MCF 10A (cell line): ENCODE measurements around the gene TC2N. TPM values are rescaled to one million over a fixed set of nuclear protein-coding genes. Genes with fewer than 3 reads are reported as not detected.
"Not testable (repeated sequence)": the region's sequence is repeated elsewhere in the genome, so short reads cannot be mapped to it uniquely, and the experiment has no call there.

Experiments
- BruUV-seq: library from RNA; stranded (reverse); fragments of 400-500 nt; replicated peaks from 2 replicates; lab custom pipeline; 2021; lab: Mats Ljungman, UMichigan
- CTCF ChIA-PET: fragments of 300-600 bp; sonication (Branson Sonifier 250); formaldehyde crosslinking; extraction: SDS; loops from one replicate; lab custom pipeline; 2021; ENCODE audit warnings: antibody characterized with exemption, inconsistent platforms; lab: Yijun Ruan, JAX
- POLR2A ChIA-PET: fragments of 300-600, 350-650 bp; sonication (Branson Sonifier 250); formaldehyde crosslinking; extraction: SDS; loops from one replicate; lab custom pipeline; 2020; ENCODE audit warnings: antibody characterized with exemption, inconsistent platforms; lab: Yijun Ruan, JAX
- DNase-seq: peaks from one replicate; pipeline ENCODE4 v3.0.0-alpha.2; 2018; ENCODE audit not compliant: unreplicated experiment
- H3K27ac Mint-ChIP-seq: one replicate; pipeline ENCODE4 v1.8.0; 2022; ENCODE audit warnings: mild to moderate bottlenecking, low read depth, mixed read lengths; ENCODE audit not compliant: unreplicated experiment
- H3K27me3 Mint-ChIP-seq: one replicate; pipeline ENCODE4 v1.8.0; 2022; ENCODE audit warnings: mixed read lengths; ENCODE audit not compliant: insufficient read depth, unreplicated experiment
- H3K36me3 Mint-ChIP-seq: one replicate; pipeline ENCODE4 v1.8.0; 2022; ENCODE audit warnings: mild to moderate bottlenecking, moderate library complexity, mixed read lengths; ENCODE audit not compliant: insufficient read depth, unreplicated experiment
- H3K4me1 Mint-ChIP-seq: one replicate; pipeline ENCODE4 v1.8.0; 2022; ENCODE audit warnings: mixed read lengths; ENCODE audit not compliant: insufficient read depth, unreplicated experiment
- H3K4me3 Mint-ChIP-seq: one replicate; pipeline ENCODE4 v1.8.0; 2022; ENCODE audit warnings: mild to moderate bottlenecking, moderate library complexity, mixed read lengths; ENCODE audit not compliant: unreplicated experiment
- H3K9me3 Mint-ChIP-seq: one replicate; pipeline ENCODE4 v1.8.0; 2022; ENCODE audit warnings: mixed read lengths; ENCODE audit not compliant: unreplicated experiment
- intact Hi-C: fragments of 100-400 bp; cut with micrococcal nuclease; formaldehyde crosslinking; loops from 2 replicates; pipeline ENCODE4 v1.14.1; 2022
- total RNA-seq: library from RNA; stranded (reverse); gene quantifications from 2 replicates; pipeline ENCODE4 v1.2.3, GENCODE V29; 2022
- TF ChIP-seq, protein P1 (sequence below): fragments of 200-600 bp; IDR thresholded peaks from one replicate; pipeline ENCODE4 v1.8.0; 2022; ENCODE audit warnings: antibody characterized with exemption, mild to moderate bottlenecking; ENCODE audit not compliant: unreplicated experiment

TC2N gene
- total RNA-seq, 1 experiment from 2014 or later = 11.8 TPM

DNA sequence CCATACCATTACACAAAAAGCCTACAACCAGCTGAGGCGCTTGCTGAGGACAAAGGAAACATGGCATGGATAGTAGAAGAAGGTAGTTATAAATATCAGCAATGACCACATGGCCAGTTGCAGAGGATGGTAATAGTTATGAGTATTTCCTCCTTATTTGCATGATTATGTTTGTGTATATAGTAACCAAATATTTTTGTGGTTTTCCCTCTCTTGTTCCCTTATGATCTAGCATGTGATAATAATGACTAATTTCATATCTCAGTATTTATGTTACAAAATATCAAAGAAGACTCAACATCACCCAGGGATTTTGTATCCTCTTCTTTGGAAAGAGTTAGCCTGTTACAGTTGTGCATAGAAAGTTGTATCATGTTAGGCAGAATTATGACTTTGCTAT is 122.0 kb downstream of the TC2N start:
- no peak overlapping the region for H3K27ac Mint-ChIP-seq
- H3K4me3 Mint-ChIP-seq = no peak overlapping the region
- H3K9me3 Mint-ChIP-seq = no peaks in the 10 kb centered on the region
- ChIA-PET POLR2A (interaction anchor here (1.1 to 1.2 kb wide), 2 partner anchors 10 kb away, joined by 3 to 4 read pairs; no protein-coding TSS in a partner anchor), CTCF (no interaction called here)
- no peaks in the 10 kb centered on the region for H3K27me3 Mint-ChIP-seq
- no TSS peak for BruUV-seq
- TF ChIP-seq, protein P1, sequence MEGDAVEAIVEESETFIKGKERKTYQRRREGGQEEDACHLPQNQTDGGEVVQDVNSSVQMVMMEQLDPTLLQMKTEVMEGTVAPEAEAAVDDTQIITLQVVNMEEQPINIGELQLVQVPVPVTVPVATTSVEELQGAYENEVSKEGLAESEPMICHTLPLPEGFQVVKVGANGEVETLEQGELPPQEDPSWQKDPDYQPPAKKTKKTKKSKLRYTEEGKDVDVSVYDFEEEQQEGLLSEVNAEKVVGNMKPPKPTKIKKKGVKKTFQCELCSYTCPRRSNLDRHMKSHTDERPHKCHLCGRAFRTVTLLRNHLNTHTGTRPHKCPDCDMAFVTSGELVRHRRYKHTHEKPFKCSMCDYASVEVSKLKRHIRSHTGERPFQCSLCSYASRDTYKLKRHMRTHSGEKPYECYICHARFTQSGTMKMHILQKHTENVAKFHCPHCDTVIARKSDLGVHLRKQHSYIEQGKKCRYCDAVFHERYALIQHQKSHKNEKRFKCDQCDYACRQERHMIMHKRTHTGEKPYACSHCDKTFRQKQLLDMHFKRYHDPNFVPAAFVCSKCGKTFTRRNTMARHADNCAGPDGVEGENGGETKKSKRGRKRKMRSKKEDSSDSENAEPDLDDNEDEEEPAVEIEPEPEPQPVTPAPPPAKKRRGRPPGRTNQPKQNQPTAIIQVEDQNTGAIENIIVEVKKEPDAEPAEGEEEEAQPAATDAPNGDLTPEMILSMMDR = no peak
- intact Hi-C loops = no loop called here
- H3K36me3 Mint-ChIP-seq = no peaks in the 10 kb centered on the region
- peaks cover 10% of the 10 kb centered on the region for H3K4me1 Mint-ChIP-seq
- DNase-seq = no peak

DNA sequence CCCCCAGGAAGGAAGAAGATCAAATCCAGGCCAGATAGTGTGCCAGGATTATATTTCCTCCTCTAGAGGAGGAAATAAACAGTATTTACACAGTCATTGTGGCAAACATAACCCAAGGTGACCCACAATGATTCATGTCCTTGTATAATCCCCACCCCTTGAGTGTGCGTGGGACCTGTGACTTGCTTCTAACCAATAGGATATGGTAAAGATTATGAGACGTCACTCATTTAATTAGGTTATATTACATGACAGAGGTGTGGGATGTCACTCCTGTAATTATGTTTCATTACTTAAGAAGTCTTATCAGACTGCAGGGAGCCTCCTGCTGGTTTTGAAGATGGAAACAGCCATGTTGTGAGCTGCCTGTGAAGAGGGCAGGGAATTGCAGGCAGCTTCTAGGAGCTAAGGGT is 123.3 kb downstream of the TC2N start:
- DNase-seq = peak; percentile 11
- H3K27me3 Mint-ChIP-seq = no peaks in the 10 kb centered on the region

DNA sequence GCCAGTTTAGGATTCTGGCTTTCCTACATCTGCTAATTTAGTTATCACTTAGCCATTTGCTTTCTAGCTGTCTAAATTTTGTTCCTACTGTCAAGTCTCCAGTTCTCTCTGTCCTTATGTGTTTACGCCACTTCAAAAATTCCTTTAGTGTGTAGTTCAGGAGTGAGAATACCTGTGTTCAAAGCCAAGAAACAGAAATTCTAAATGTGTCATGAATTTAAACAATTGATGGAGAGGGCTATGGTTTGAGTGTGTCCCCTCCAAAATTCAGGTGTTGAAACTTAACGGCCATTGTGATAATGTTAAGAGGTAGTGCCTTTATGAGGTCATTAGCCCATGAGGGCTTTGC is 124.1 kb downstream of the TC2N start:
- Mint-ChIP-seq H3K9me3 (no peaks in the 10 kb centered on the region), H3K4me3 (no peak overlapping the region), H3K4me1 (peaks cover 5% of the 10 kb centered on the region), H3K27me3 (no peaks in the 10 kb centered on the region), H3K27ac (no peak overlapping the region), H3K36me3 (no peaks in the 10 kb centered on the region)
- TF ChIP-seq, protein P1 = no peak
- ChIA-PET CTCF (no interaction called here), POLR2A (no interaction called here)
- DNase-seq = no peak
- intact Hi-C loops = no loop called here
- no TSS peak for BruUV-seq

More for the DNA sequence above, 123.3 kb downstream of the TC2N start:
- Mint-ChIP-seq H3K4me3 (no peak overlapping the region), H3K4me1 (peaks cover 5% of the 10 kb centered on the region), H3K27ac (no peak overlapping the region), H3K36me3 (no peaks in the 10 kb centered on the region), H3K9me3 (no peaks in the 10 kb centered on the region)
- TF ChIP-seq, protein P1 = no peak
- intact Hi-C loops = no loop called here
- CTCF ChIA-PET = no interaction called here
- no TSS peak for BruUV-seq
- POLR2A ChIA-PET = interaction anchor here (0.7 kb wide), 1 partner anchor 104 kb away, joined by 3 read pairs; no protein-coding TSS in a partner anchor

DNA sequence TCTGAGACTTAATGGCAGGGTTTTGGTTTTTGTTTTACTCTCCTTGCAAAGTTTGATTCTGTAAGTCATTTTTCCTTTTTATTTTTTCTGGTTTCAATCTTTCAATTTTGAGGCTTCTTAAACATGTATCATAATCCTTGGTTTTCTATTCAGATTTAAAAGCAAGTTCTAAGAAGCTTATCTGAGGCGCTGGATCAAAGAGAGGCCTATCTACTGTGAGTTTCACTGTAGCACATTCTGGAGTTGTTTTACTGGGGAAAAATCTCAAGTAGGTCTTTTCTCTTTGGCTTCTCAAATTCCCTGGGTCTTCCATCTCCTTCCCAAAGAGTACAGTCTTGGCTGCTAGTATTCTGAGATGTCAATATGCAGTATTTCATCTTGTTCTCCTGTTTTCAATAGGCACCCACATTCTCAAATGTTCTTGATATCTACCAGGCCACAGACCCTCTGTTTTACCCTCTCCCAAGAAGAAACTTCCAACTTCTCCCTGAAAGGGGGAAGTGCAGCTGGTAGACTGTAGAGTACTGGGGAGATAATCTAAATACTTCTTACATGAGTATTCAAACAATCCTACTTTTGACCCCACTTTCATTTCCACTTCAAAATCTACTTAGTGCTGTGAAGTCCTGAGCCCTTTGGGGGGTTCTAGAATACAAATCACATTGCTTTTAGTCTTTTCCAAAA is 124.6 kb downstream of the TC2N start:
- Mint-ChIP-seq H3K27me3 (no peaks in the 10 kb centered on the region), H3K4me1 (peaks cover 5% of the 10 kb centered on the region), H3K9me3 (no peaks in the 10 kb centered on the region), H3K27ac (no peak overlapping the region), H3K36me3 (no peaks in the 10 kb centered on the region), H3K4me3 (no peak overlapping the region)
- BruUV-seq = no TSS peak
- TF ChIP-seq, protein P1 = no peak
- ChIA-PET POLR2A (no interaction called here), CTCF (no interaction called here)
- no peak for DNase-seq
- intact Hi-C loops = no loop called here

DNA sequence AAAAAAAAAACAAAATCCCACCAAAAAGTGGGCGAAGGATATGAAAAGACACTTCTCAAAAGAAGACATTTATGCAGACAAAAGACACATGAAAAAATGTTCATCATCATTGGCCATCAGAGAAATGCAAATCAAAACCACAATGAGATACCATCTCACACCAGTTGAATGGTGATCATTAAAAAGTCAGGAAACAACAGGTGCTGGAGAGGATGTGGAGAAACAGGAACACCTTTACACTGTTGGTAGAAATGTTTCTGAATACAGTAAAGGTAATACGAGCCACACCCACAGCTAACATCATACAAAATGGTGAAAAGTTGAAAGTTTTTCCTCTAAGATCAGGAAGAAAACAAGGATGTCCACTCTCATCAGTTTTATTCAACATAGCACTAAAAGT is 127.5 kb downstream of the TC2N start:
- intact Hi-C loops, DNase-seq, H3K36me3 Mint-ChIP-seq, CTCF ChIA-PET, H3K27ac Mint-ChIP-seq, H3K9me3 Mint-ChIP-seq, H3K4me3 Mint-ChIP-seq, POLR2A ChIA-PET, H3K4me1 Mint-ChIP-seq, BruUV-seq, H3K27me3 Mint-ChIP-seq: not testable (repeated sequence)
